Activated naive CD4-positive, alpha-beta T cell treated with Interleukin-2 at 50 U/mL for 16 hours (primary cell): Measurements from ENCODE around the gene SMG7.
"Not testable (repeated sequence)": the region's sequence is repeated elsewhere in the genome, so short reads cannot be mapped to it uniquely, and the experiment has no call there.

ENCODE experiments used
- DNase-seq: peaks from one replicate; pipeline ENCODE4 v3.0.0-alpha.2; 2020

Gene SMG7, protein sequence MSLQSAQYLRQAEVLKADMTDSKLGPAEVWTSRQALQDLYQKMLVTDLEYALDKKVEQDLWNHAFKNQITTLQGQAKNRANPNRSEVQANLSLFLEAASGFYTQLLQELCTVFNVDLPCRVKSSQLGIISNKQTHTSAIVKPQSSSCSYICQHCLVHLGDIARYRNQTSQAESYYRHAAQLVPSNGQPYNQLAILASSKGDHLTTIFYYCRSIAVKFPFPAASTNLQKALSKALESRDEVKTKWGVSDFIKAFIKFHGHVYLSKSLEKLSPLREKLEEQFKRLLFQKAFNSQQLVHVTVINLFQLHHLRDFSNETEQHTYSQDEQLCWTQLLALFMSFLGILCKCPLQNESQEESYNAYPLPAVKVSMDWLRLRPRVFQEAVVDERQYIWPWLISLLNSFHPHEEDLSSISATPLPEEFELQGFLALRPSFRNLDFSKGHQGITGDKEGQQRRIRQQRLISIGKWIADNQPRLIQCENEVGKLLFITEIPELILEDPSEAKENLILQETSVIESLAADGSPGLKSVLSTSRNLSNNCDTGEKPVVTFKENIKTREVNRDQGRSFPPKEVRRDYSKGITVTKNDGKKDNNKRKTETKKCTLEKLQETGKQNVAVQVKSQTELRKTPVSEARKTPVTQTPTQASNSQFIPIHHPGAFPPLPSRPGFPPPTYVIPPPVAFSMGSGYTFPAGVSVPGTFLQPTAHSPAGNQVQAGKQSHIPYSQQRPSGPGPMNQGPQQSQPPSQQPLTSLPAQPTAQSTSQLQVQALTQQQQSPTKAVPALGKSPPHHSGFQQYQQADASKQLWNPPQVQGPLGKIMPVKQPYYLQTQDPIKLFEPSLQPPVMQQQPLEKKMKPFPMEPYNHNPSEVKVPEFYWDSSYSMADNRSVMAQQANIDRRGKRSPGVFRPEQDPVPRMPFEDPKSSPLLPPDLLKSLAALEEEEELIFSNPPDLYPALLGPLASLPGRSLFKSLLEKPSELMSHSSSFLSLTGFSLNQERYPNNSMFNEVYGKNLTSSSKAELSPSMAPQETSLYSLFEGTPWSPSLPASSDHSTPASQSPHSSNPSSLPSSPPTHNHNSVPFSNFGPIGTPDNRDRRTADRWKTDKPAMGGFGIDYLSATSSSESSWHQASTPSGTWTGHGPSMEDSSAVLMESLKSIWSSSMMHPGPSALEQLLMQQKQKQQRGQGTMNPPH

DNA sequence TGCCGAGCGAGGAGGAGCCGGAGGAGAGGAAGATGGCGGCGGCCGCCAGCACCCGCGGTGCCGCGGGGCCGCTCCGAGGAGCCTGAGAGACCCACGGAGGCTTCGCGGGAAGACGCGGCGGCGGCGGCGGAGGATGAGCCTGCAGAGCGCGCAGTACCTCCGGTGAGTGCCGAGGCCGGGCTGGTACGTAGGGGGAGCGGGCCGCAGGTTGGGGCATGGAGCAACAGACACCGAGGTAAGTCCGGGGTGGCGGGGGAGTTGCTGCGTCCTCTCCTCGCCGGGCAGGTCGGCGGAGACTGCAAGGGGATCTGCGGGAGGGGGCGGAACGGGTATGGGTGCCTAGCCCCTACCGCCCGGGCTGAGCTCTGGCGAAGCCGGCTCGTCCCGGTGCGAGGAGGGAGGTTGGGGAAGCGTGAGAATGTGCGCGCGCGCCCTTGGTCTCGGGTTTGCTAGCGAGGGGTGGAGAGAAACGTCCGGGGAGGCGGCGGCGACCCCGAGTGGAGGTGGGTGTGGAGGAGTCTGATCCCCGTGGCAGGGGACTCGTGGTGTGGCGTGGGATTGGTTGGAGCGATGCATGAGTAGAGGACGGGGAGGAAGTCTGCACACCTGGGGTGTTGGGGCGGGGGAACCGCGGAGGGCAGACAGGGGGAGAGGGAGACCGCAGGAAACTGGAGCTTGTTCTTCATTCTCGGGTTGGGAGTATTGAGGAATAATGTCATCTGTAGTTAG lies at the start of gene SMG7:
TSS of gene SMG7 (plus strand) at position 12 of the 729 bp plus-strand sequence. CDS start at position 134, 122 bp downstream.
- DNase-seq = peak; percentile 53

DNA sequence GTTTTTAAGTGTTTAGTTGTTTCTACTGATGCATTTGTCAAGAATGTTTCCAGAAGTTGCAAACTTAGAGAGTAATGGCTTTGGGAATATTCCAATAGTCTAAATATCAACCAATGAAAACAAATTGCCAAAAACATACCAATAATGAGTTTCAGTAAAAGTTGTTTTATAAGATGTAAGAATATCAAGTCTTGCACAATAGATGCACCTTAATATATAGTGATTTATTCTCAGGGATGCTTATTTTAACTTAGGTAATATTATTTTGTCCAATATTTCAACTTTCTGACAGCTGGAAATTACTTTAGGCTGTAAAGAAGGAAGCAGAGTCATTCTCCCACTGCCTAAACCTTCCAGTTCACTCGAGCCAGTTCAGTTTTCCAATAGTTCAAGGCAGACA lies 48.8 kb upstream of the SMG7 start:
- DNase-seq = no peak

DNA sequence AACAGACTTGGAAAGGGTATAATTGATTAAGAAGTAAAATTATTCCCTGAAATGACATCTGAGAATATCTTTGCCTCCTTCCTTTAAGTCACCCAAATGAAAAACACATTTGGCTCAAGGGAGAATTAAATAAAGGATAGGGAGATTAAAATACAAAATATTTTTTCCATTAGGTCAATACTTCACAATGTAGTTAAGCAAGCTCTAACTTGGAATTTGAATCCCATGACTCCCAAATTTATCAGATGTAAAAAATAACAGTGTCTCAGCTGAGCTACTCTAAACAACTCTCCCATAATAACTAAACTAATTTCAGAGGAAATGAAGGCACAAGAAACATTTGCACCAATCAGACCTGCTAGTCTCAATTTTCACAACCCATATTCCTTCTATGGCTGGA lies 47.6 kb upstream of the SMG7 start:
- DNase-seq = no peak

DNA sequence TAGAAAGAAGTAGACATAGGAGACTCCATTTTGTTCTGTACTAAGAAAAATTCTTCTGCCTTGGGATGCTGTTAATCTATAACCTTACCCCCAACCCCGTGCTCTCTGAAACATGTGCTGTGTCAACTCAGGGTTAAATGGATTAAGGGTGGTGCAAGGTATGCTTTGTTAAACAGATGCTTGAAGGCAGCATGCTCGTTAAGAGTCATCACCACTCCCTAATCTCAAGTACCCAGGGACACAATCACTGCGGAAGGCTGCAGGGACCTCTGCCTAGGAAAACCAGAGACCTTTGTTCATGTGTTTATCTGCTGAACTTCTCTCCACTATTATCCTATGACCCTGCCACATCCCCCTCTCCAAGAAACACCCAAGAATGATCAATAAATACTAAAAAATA lies 44.7 kb upstream of the SMG7 start:
- DNase-seq = not testable (repeated sequence)

DNA sequence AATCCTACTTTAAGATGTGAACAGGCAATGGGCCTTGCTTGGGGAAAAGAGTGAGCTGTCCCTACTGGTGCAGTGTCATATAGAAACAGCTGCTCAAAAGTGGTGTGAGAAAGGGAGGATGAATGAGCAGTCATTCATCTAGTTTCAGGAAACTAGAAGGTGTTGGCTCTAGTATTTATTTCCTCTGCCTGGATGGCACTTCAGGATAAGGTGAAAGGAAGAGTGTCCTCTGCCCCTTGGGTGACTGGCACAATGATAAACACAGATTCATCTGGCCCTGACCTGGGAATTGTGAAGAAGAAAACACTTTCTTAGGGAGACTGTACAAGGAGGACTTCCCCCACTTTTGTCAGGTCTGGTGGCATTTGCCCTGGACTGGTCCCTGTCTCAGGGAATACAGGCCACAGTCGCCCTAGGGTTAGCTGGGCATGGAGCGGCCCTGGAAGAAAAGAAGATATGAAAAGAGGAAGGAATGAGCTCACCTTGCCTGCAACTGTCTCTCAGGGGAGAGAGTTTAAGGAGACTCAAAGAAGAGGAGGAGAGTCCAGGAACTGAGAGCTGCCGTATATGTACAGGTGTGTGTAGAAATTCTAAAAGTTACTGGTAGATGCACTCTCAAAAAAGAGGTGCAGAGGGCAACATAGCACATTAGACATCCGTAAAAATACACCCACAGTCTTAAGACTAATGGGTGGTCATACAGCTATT lies 40.3 kb upstream of the SMG7 start:
- no peak for DNase-seq

DNA sequence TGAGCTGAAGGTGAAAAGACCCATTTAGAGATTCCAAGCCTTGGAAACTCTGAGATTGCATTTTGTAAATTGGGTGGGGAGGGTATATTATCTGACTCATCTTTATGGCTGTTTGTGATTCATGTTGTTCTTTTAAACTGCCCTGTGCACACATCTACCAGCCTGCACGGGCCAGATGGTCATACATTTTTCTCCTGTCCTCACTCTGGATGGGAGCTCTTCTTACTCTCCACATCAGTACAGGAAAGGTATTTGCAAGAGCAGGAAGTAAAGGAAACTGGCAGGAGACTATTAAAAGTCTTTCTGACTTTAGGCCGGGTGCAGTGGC lies 39.8 kb upstream of the SMG7 start:
- DNase-seq = no peak

DNA sequence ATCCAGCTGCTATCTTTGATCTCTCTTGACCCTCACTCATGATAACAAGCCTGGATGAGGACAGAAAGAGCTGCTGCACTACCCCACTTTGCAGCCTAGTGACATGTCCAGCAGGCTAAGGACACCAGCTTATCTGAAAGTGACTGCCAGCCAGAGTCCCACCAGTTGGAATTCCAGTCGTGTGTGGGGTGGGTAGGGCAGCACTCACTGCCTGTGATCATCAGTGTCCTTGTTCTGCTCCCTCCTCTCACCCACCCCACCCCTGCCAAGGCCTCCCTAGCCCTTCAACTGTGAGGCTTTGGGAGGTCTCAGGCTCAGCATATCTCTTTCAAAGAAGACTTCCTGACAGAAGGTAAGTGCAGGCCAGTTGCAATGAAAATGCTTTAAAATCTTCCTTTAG lies 38.6 kb upstream of the SMG7 start:
- DNase-seq = no peak

DNA sequence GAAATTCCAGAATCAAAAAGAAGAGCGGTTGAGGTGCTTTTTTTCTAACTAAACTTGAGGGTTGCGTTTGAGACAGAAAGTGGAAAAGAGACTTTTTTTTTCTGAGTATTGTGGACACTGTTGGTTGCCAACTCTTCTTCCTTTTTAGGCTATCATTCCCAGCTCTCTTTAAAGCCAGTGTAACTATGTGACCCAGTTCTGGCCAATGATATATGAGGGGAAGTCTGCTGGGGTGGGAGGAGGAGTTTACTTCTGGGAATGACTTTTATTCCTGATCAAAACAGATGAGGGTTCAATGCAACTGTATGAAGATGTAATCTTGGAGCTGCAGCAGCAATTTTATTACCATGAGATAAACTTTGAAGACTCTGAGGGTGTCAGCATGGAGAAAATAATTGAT lies 36.8 kb upstream of the SMG7 start:
- no peak for DNase-seq

DNA sequence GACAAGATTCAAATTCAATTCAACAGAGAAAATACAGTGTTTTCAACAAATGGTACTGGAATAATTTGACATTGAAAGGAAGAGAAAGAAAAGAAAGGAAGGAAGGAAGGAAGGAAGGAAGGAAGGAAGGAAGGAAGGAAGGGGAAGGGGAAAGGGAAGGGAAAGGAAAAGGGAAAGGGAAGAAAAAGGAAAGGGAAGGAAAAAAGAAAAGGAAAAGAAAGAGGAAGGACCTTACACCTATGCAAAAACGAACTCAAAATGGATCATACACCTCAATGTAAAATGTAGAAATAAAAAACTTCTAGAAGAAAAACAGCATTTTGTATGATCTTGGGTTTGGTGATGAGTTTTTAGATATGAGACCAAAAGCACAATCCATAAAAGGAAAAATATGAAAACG lies 34.2 kb upstream of the SMG7 start:
- DNase-seq = no peak

DNA sequence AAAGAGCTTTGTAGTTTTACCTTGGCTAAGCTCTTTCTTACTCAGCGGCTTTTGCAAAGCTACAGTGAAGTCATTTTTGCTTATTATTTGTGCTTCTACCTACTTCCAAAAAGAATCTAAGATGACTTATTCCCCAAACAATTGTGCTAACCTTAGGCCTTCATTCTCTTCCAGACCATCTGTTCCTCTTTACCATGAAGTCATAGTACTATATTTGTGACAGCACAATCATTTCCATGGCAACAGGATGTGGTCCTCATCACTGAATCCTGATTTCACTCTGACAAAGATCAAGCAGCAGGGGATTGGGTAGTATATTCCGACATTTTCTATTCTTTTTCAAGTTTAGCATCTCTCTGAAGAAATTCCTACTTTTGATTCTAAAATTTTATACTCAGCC lies 29.3 kb upstream of the SMG7 start:
- DNase-seq = no peak

DNA sequence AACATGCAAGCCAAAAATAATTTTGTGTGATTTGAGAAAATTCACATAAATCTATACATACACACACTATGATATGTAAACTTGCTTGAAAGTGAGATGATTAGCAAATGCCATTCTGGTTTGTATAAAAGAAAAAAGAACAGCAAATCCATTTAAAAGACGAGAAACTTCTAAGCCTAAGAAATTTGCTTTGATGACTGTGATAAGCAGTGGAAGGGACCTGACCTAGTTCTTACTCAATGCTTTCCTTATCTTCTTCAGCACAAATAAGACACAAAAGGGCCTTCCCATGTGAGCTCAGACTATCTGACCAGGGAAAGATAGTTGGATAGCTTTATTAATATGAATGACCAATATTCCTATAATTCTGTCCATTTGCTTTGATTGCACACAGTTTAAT lies 28.8 kb upstream of the SMG7 start:
- no peak for DNase-seq

DNA sequence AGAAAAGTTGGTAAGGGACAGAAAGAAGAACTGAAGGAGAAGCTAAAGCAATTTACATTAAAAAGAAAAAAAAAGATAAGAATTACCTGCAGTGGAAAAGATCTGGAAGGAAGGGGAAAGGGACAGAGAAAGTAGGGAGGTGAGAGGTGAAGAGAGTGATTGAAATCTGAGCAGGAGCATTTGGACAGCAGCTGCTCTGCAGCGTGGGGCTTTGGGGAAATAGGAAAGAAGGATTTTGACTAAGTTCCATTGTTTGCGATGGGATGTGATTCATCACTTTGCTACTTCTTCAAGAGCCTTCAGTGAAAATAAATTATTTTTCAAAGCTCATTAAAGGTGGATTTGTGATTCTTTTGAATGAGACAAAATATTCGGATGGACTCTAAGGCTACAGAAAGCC lies 28.1 kb upstream of the SMG7 start:
- no peak for DNase-seq

DNA sequence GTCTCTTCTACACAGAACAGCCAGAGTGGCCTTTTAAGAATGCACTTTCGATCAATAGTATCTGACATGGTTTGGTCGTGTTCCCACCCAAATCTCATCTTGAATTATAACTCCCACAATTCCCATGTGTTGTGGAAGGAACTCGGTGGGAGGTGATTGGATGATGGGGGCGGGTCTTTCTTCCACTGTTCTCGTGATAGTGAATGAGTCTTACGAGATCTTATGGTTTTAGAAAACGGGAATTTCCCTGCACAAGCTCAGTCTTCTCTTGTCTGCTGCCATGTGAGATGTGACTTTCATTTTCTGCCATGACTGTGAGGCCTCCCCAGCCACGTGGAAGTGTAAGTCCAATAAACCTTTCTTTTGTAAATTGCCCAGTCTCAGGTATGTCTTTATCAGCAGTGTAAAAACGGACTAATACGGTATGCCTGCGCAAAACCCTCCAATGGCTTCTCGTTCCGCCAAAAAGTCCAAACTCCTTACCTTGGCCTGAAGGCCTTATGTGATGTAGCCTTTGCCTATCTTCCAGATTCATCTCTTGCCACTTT lies 23.0 kb upstream of the SMG7 start:
- DNase-seq = no peak

DNA sequence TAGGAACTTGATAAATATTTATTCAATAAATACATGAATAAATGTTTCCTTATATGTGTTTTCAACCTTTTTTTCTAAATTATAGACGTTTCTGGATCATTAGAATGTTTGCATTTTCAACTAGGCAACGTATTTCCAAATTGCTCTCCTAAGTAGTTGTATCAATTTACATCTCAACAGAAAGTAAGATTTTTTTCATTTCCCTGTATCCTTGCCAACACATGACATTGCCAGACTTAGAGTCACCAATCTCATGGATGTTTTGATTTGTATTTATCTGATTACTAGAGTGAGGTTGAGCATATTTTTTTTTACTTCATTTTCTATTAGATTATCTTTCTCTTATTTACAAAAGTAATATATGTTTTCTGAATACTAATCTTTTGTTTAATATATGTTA lies 22.2 kb upstream of the SMG7 start:
- no peak for DNase-seq

DNA sequence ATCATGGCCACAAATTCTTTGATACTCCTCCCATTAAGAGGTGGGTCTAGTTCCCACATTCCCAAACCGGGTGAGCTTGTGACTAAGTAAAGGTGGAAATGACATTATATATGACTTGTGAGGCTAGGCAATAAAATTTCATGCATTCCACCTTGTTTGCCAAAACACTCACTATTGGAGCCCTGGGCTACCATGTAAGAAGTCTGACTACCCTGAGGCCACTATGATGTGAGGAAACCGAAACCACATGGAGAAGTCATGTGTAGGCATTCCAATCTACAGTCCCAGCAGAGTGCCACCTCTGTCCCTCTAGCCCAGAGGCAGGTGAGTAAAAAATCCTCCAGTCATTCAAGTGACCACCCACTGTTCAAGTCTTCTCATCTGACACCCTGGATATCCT lies 17.9 kb upstream of the SMG7 start:
- DNase-seq = no peak

DNA sequence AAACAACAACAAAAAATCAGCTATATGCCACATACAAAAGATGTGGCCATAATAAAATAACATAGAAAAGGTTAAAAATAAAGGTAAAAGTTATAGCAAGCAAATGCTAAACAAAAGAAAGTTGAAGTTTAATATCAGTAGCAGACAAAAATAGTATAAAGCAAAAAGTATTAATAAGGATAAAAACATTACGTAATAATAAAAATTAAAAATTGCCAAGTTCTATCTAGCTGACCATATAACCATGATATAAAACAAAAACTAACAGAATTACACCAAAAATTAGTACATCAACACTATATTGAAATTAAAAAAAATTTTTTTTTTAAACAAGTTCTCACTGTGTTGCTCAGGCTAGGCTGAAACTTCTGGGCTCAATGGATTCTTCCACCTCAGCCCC lies 15.5 kb upstream of the SMG7 start:
- no peak for DNase-seq

DNA sequence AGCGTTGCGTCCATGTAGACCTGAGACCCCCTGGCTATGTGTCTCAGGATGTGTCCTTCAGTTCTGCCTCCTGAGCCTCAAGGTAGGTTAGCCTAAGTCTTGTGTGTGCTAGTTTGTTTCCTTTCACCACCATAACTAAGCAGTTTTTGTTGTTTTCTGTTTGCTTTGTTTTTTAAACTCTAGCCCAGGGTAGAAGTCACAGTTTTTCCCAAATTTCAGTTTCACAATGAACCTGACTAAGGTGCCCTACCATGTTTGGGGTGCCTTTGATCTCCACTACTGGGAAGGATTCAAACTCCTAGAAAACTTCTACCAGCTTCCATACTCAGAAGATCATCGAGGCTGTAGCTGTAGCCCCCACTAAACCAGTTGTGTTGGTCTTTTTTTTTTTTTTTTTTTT lies 14.8 kb upstream of the SMG7 start:
- no peak for DNase-seq

DNA sequence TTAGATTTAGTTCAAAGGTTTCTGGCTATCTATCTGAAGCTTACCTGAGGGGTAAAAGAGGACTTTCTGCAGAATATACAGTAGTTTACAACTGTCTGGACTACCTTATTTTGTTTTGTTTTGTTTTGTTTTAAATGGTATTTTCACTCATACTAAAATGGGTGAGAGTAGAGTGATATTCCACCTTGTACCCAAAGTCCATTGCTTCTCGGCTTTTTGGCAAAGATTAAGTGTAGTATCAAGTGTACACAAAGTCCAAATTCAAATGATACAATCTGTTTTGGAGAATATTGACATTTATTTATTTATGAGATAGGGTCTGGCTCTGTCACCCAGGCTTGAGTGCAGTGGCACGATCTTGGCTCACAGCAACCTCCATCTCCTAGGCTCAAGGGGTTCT lies 11.7 kb upstream of the SMG7 start:
- no peak for DNase-seq

DNA sequence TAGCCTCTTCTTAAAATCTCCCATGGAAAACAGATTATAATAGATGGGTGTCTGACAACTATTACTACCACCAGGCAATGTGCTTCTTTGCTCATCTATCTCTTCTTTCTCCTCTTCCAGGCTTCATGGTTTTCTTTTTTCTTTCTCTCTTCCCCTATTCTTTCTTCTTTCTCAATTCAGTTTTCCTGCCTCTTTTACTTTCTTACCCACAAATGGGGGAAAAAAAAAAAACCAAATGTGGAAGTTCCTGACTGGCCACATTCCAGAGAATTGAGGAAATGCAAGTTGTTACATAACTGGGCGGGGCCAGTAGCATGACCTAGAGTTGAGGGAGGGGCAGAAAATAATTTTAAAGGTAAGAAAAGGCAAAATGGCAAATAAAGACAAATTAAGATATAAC lies 10.9 kb upstream of the SMG7 start:
- DNase-seq = no peak

DNA sequence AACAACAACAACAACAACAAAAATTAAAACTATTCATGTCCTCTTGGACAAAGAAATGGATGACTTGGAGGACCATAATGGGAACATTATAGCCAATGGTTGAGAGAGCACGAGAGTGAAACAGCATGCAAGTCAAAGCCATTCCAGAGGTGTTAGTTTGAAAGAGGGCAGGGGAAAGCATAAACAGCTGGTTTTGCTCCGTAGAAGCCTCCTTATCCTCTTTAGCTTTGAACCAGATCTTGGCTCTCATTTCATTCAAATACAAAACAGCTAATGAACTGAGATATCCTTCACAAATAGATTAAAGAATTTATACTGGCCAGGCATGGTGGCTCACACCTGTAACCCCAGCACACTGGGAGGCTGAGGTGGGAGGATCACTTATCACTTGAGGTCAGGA lies 8.7 kb upstream of the SMG7 start:
- DNase-seq = no peak

DNA sequence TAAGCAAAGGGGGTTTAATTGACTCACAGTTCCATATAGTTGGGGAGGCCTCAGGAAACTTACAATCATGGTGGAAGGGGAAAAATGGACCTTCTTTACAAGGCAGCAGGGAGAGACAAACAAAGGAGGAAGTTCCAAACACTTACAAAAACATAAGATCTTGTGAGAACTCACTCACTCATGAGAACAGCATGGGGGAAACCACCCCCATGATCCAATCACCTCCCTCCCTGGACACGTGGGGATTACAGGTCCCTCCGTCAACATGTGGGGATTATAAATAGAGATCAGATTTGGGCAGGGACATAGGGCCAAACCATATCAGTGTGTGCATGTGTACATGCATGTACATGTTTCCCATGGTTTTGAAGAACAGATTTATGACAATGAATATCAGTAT lies 5.5 kb upstream of the SMG7 start:
- DNase-seq = no peak

DNA sequence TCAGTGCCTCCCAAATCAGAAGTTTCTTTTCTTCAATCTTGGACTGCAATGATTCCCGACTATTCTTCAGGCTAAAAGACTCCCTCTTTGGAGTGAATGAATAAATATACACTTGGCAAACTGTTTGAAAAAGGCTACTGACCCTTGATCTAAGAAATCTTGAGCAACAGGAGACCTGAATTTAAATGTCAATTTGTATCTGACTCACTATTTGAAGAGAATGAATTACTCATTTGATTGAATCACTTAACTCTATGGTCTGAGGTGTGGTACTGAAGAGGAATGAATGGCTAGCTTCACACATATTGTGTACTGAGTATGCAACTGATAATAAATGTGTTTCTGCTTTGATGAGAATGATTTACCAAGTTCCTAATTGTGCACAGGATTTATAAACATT lies 4.6 kb upstream of the SMG7 start:
- no peak for DNase-seq
